DOHH2 (cell line): ENCODE measurements around the gene PIWIL1.

Source experiments
- H3F3A ChIP-seq: fragments of 200-600 bp; sonication (generic), shearing (Covaris generic); 2 replicates; pipeline ENCODE4 v1.6.0; 2016; ENCODE audit warnings: antibody characterized with exemption, mild to moderate bottlenecking; ENCODE audit not compliant: control insufficient read depth, insufficient read depth
- H3K27ac ChIP-seq: fragments of 200-600 bp; sonication (generic); 2 replicates; pipeline ENCODE4 v1.5.1; 2014; ENCODE audit warnings: low read depth, mild to moderate bottlenecking, low read length, moderate library complexity
- H3K27me3 ChIP-seq: fragments of 200-600 bp; sonication (generic); 2 replicates; pipeline ENCODE4 v1.6.1; 2014; ENCODE audit warnings: mild to moderate bottlenecking, low read length, mixed read lengths; ENCODE audit not compliant: control insufficient read depth
- H3K36me3 ChIP-seq: fragments of 200-600 bp; sonication (generic); 2 replicates; pipeline ENCODE4 v1.6.1; 2014; ENCODE audit warnings: mild to moderate bottlenecking, low read length, moderate library complexity, mixed read lengths; ENCODE audit not compliant: control insufficient read depth
- H3K4me1 ChIP-seq: fragments of 200-600 bp; sonication (generic); 2 replicates; pipeline ENCODE4 v1.6.1; 2014; ENCODE audit warnings: mild to moderate bottlenecking, low read length, mixed read lengths; ENCODE audit not compliant: control insufficient read depth
- H3K4me2 ChIP-seq: fragments of 200-600 bp; sonication (generic); 2 replicates; pipeline ENCODE4 v1.6.0; 2014; ENCODE audit warnings: mild to moderate bottlenecking, low read length, moderate library complexity
- H3K4me3 ChIP-seq: fragments of 200-600 bp; sonication (generic); 2 replicates; pipeline ENCODE4 v1.5.1; 2014; ENCODE audit warnings: mild to moderate bottlenecking, low read length, mixed read lengths
- H3K79me2 ChIP-seq: fragments of 200-600 bp; sonication (generic); 2 replicates; pipeline ENCODE4 v1.6.1; 2014; ENCODE audit warnings: mild to moderate bottlenecking, low read length, mixed read lengths; ENCODE audit not compliant: control insufficient read depth
- H3K9me2 ChIP-seq: fragments of 200-600 bp; sonication (generic); replicated peaks from 2 replicates; pipeline ENCODE4 v1.6.1; 2014; ENCODE audit warnings: mild to moderate bottlenecking, low read length, mixed read lengths; ENCODE audit not compliant: control insufficient read depth
- H3K9me3 ChIP-seq: fragments of 200-600 bp; sonication (generic); 2 replicates; pipeline ENCODE4 v1.6.1; 2014; ENCODE audit warnings: antibody characterized with exemption, low read length, mixed read lengths; ENCODE audit not compliant: control insufficient read depth, insufficient read depth
- H4K20me1 ChIP-seq: fragments of 200-600 bp; sonication (generic); 2 replicates; pipeline ENCODE4 v1.6.0; 2014; ENCODE audit warnings: low read depth, mild to moderate bottlenecking, antibody characterized with exemption, low read length, moderate library complexity; ENCODE audit not compliant: control insufficient read depth, insufficient read depth
- CTCF ChIP-seq: fragments of 200-600 bp; sonication (generic); IDR thresholded peaks from one replicate; pipeline ENCODE4 v1.5.1; 2014; ENCODE audit warnings: antibody characterized with exemption, mild to moderate bottlenecking, low read depth, low read length; ENCODE audit not compliant: poor library complexity, severe bottlenecking
- EZH2phosphoT487 ChIP-seq: fragments of 200-600 bp; sonication (generic); IDR thresholded peaks from 2 replicates; pipeline ENCODE4 v1.6.1; 2017; ENCODE audit warnings: borderline replicate concordance, mild to moderate bottlenecking, antibody characterized with exemption, low read length, moderate library complexity, mixed read lengths

PIWIL1 gene

GRCh38 chr12:130418251-130418650 lies 80.6 kb downstream of the PIWIL1 start:
- H4K20me1 ChIP-seq = no peaks in the 10 kb centered on the region
- H3K9me3 ChIP-seq = no peaks in the 10 kb centered on the region
- H3K36me3 ChIP-seq = no peaks in the 10 kb centered on the region
- no peak overlapping the region for H3K4me2 ChIP-seq
- H3K79me2 ChIP-seq = no peaks in the 10 kb centered on the region
- H3K9me2 ChIP-seq = no peaks in the 10 kb centered on the region
- no peak overlapping the region for H3K27ac ChIP-seq
- no peak overlapping the region for H3K4me3 ChIP-seq
- TF ChIP-seq EZH2phosphoT487 = no peak
- no peak for TF ChIP-seq CTCF
- no peaks in the 10 kb centered on the region for H3K27me3 ChIP-seq
- H3F3A ChIP-seq = no peaks in the 10 kb centered on the region
- no peaks in the 10 kb centered on the region for H3K4me1 ChIP-seq

- Histone ChIP-seq H3K4me2 (no peak overlapping the region), H3K27me3 (no peaks in the 10 kb centered on the region), H3K9me3 (no peaks in the 10 kb centered on the region), H3K27ac (no peak overlapping the region), H3F3A (no peaks in the 10 kb centered on the region), H3K79me2 (no peaks in the 10 kb centered on the region), H3K9me2 (no peaks in the 10 kb centered on the region), H3K36me3 (no peaks in the 10 kb centered on the region), H4K20me1 (no peaks in the 10 kb centered on the region), H3K4me1 (no peaks in the 10 kb centered on the region), H3K4me3 (no peak overlapping the region)
- TF ChIP-seq EZH2phosphoT487 = no peak
- TF ChIP-seq CTCF = no peak
Measured at GRCh38 chr12:130419116-130419515, 81.4 kb downstream of the PIWIL1 start.

- no peak for TF ChIP-seq EZH2phosphoT487
- no peak for TF ChIP-seq CTCF
- H3K36me3 ChIP-seq = no peaks in the 10 kb centered on the region
Measured at GRCh38 chr12:130420071-130420470, 82.4 kb downstream of the PIWIL1 start.

GRCh38 chr12:130421896-130422295 lies 84.2 kb downstream of the PIWIL1 start:
- Histone ChIP-seq H3K4me3 (no peak overlapping the region), H3F3A (no peaks in the 10 kb centered on the region), H3K36me3 (no peaks in the 10 kb centered on the region), H3K9me2 (no peaks in the 10 kb centered on the region), H4K20me1 (no peaks in the 10 kb centered on the region), H3K4me2 (no peak overlapping the region), H3K27ac (no peak overlapping the region), H3K79me2 (no peaks in the 10 kb centered on the region), H3K27me3 (no peaks in the 10 kb centered on the region), H3K4me1 (no peaks in the 10 kb centered on the region), H3K9me3 (no peaks in the 10 kb centered on the region)
- TF ChIP-seq CTCF (no peak), EZH2phosphoT487 (no peak)

More at GRCh38 chr12:130420071-130420470, 82.4 kb downstream of the PIWIL1 start:
- H3K4me3 ChIP-seq = no peak overlapping the region
- no peaks in the 10 kb centered on the region for H3K79me2 ChIP-seq
- no peak overlapping the region for H3K4me2 ChIP-seq
- H3K9me3 ChIP-seq = no peaks in the 10 kb centered on the region
- H3K9me2 ChIP-seq = no peaks in the 10 kb centered on the region
- H3K27me3 ChIP-seq = no peaks in the 10 kb centered on the region
- no peaks in the 10 kb centered on the region for H4K20me1 ChIP-seq
- no peaks in the 10 kb centered on the region for H3F3A ChIP-seq
- H3K4me1 ChIP-seq = no peaks in the 10 kb centered on the region
- no peak overlapping the region for H3K27ac ChIP-seq
